Endothelial cell of umbilical vein (primary cell): ENCODE results near the gene RNF187.

Experiments
- GATA2 ChIP-seq: IDR thresholded peaks from 2 replicates; pipeline ENCODE4 v1.7.0; 2011; ENCODE audit warnings: low read depth, mild to moderate bottlenecking, moderate library complexity, mixed read lengths, low read length; ENCODE audit not compliant: insufficient read length, insufficient read depth
- POLR2AphosphoS5 ChIP-seq: IDR thresholded peaks from 2 replicates; pipeline ENCODE4 v1.6.1; 2012; ENCODE audit warnings: low read depth, mild to moderate bottlenecking, control low read depth, low read length, moderate library complexity; ENCODE audit not compliant: insufficient read depth

GRCh38 chr1:228494391-228494790 lies 7.2 kb downstream of the RNF187 start:
- no peak for TF ChIP-seq GATA2
- no peak for TF ChIP-seq POLR2AphosphoS5
